Left colon (tissue), 2 donors: ENCODE data around the gene NFKBIE. TPM values are rescaled to one million over a fixed set of nuclear protein-coding genes. Genes with fewer than 3 reads are reported as not detected.
A peak's percentile ranks its signal among the peaks of the same experiment; 100 is the strongest.

ENCODE experiments used
- ATAC-seq: fragments of 200-7000 bp; cut with Tn5 transposase; one replicate; pipeline ENCODE4 v1.9.1; 2020; ENCODE audit warnings: mild to moderate bottlenecking, moderate library complexity
- DNase-seq, 2 donors: peaks; one replicate each; pipeline ENCODE4 v3.0.0-alpha.2; 2020
- intact Hi-C, 2 donors: fragments of 100-400 bp; cut with DNase I in 1 of 2; cut with micrococcal nuclease in 1 of 2; formaldehyde crosslinking; loops; one replicate each; pipeline versions ENCODE4 v1.11.2 to v1.14.0; 2022; cut with DNase I, micrococcal nuclease
- total RNA-seq, 2 donors: library from RNA; stranded (reverse); fragmentation: NEBNext Ultra II Directional; extraction: Animal tissue kit (Norgen Biotek cat#: 25700); gene quantifications; one replicate each; pipeline ENCODE4 v1.2.1, GENCODE V29; 2021
- donor health status: DM: no; HTN: no; CAD: no.
- donor health status: DM: yes; HTN: yes; CAD: no.

NFKBIE gene
- total RNA-seq, 2 donors from 2014 or later: 9.6 to 15.3 TPM

DNA sequence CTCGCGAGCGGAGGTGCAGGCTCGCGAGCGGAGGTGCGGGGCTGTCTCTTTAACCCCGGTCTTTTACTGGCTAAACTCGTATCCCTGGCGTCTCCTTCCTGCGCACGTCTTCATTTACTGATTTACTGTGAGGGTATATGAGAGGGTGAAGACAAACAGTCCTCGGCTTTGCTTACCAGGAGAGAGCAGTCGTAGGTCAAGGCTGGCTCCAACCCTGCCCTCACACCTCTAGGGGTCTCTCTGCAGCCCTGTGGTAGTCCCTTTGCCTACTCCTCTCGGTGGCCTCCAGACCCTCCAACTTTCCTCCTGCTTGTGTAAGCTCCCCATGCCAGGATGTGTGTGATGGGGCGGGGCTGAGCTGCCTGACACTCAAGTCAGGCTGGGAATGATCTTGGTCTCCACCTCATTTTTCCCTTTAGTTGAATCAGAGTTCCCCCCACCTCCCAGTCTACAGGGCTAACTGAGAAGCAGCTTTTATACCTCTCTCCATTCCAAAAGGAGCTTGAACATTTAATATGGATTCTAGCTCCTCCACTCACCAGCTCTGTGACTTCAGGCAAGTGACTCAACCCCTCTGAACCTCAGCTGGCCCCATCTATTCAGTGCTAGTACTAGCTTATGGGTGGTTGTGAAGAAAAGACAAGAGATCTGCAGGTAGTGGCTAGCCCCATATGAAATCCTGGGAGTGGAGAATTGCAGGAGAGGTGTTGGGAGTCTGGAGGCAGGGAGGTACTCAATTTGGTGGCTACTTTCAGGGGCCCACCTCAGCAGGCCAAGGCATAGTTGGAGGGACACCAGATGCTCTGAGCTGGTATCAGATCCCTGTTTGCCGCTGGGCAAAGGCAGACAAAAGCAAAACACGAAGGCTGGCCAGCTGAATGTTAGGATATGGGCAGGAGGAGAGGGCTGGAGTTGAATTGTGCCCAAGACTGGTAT lies 41.1 kb downstream of the NFKBIE start:
- DNase-seq: peak in 1 of 2 donors; percentile 31

GRCh38 chr6:44223319-44224028 lies 41.9 kb downstream of the NFKBIE start, which contains the start of gene SLC29A1:
TSS of gene SLC29A1 (plus strand) at chr6:44223595. CDS start at chr6:44227314, 3,719 bp downstream.
- intact Hi-C loops: no loop called here
- DNase-seq (peak; percentile 78 to 83), ATAC-seq (peak; percentile 24)

More for the DNA sequence above, 41.1 kb downstream of the NFKBIE start:
- intact Hi-C loops: no loop called here
- ATAC-seq: no peak

GRCh38 chr6:44222486-44223318 lies 42.6 kb downstream of the NFKBIE start:
- intact Hi-C loops: no loop called here
- DNase-seq (no peak), ATAC-seq (no peak)

DNA sequence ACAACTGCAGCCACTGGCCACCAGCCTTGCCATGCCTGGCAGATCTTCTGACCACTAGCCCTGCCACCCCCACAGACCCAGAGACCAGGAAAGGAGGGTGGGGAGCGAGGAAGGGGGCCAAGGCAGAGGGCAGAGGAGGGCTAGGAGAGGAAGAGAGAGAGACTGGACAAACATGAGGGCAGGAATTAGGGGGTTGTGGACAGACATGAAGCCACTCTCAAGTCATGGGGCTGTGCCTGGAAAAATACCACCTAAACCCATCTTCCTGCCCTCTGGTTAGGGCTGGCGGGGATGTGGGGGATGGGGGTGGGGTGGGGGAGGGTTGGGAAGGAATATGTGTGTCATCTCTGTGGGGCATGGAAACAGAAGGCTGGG lies 43.4 kb downstream of the NFKBIE start:
- ATAC-seq (no peak), DNase-seq (no peak)
- intact Hi-C loops: no loop called here

DNA sequence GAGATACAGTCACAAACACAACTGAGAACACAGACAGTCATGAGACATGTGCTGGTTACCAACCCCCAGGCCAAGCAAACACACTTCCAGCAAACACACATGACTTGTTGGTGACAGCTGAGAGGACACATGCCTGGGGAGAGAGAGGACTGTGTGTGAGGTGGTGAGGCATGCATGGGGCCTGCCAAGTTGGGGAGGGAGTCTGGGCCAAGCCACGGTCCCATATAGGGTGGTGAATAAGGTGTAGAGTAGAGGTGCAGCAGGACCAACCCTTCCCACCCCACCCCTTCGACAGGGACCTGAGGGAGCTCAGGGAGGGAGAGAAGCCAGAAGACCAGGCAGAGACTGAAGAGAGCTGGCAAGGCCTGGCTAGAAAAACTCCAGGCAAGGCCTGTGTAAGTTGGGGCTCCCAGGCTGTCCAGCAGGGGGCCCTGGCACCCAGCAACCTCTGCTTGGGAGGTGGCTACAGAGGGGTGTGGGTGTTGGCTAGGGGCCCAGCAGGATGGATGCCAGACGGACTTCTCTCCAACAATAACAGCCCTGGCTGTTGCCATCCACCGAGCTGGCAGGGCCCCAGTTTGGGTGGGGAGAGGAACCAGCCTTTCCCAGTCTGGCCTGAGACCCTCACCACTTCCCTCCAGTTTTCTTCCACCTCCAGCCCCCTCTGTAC lies 43.9 kb downstream of the NFKBIE start:
- intact Hi-C loops: no loop called here
- ATAC-seq (peak; percentile 80), DNase-seq (peak; percentile 95 to 97)

- DNase-seq (no peak), ATAC-seq (no peak)
- intact Hi-C loops: no loop called here
Measured at GRCh38 chr6:44220913-44221290, 44.4 kb downstream of the NFKBIE start.

DNA sequence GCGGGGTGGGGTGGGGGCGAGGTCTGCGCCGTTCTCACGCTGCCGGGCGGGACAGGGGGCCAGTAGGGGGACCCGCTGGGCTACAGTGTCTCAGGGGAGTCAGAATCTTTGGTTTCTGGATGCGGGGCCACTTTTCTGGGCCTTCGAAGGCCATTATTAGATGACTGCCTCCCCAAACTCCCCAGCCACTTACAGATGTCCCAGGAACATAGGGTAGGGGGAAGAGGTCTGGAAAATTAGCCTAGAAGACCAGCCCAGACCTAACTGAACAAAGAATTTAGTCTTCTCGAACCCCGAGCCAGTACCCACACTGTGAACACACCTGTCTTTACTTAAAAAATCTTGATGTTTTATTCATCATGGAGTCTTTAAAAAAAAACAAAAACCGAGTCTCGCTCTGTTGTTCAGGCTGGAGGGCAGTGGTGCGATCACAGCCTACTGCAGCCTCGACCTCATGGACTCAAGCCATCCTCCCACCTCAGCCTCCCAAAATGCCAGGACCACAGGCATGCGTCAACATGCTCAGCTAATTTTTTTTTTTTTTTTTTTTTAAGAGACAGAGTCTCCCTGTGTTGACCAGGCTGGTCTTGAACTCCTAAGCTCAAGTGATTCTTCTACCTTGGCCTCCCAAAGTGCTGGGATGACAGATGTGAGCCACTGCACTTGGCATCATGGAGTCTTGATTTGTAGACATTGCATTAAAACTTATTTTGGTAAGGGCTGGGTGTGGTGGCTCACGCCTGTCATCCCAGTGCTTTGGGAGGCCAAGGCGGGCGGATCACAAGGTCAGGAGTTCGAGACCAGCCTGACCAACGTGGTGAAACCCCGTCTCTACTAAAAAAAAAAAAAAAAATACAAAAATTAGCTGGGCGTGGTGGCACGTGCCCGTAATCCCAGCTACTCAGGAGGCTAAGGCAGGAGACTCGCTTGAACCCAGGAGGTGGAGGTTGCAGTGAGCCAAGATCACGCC lies 45.3 kb downstream of the NFKBIE start:
- DNase-seq: no peak
- intact Hi-C loops: no loop called here
- no peak for ATAC-seq

DNA sequence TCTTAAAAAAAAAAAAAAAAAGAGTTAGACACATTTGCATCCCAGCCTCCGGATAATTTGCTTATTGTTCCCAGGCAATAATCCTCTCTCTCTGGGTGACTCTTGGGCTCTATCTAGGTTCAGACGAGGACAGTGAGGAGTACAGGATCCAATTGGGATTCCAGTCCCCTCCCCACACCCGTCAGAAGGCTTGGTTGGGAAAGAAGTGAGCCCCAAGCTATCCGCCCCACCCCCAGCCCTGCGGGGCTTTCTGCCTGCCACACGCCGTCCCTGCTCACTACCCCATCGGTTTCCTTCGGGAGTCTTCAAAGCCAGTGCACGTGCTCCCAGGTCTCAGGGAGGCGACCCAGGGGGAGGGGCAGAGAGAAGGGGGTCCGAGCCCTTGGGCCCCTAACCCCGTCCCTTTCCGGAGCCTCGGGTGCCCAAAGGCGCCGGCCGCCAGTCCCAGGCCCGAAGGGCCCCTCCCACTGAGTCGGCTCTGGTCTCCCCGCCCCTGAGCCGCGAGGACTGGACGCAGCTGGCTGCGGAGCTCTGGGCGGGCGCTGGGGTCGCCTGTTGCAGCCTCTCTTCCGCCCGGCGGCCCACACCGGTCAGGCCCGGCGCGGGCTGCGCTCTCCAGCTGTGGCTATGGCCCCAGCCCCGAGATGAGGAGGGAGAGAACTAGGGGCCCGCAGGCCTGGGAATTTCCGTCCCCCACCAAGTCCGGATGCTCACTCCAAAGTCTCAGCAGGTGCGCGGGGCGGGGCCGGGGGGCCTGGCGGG lies 46.1 kb downstream of the NFKBIE start:
- ATAC-seq (peak; percentile 64), DNase-seq (peak; percentile 83 to 86)
- intact Hi-C loops: no loop called here

DNA sequence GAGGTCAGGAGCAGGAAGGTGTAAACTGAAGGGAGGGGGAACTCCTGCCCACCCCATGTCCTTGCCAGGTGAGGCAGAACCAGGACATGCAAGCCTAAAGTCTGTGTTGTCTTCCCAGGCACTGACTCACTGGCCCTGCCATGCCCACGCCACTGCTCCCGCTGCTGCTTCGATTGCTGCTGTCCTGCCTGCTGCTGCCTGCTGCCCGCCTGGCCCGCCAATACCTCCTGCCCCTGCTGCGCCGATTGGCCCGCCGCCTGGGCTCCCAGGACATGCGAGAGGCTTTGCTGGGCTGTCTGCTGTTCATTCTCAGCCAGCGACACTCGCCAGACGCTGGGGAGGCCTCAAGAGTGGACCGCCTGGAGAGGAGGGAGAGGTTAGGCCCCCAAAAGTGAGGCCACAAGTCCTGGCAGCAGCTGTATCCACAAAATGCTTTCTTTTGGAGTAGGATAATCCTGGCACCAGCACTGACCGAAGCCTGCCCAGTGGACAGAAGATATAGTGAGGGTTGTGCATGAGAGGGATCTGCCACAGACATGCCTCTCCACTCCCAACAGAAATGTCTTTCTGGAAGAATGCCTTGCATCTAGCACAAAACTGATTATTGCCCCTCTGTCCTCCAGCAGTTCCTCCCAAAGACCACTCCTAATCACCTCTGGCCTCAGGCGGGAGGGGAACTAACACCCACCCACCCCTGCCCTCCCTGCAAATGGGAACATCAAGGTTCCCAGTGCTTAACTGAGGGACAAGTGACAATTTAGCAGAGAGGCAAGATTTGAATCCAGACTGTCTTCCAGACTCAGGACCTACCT lies 47.8 kb downstream of the NFKBIE start:
- DNase-seq (peak; percentile 32 to 62), ATAC-seq (no peak)
- intact Hi-C loops: no loop called here

DNA sequence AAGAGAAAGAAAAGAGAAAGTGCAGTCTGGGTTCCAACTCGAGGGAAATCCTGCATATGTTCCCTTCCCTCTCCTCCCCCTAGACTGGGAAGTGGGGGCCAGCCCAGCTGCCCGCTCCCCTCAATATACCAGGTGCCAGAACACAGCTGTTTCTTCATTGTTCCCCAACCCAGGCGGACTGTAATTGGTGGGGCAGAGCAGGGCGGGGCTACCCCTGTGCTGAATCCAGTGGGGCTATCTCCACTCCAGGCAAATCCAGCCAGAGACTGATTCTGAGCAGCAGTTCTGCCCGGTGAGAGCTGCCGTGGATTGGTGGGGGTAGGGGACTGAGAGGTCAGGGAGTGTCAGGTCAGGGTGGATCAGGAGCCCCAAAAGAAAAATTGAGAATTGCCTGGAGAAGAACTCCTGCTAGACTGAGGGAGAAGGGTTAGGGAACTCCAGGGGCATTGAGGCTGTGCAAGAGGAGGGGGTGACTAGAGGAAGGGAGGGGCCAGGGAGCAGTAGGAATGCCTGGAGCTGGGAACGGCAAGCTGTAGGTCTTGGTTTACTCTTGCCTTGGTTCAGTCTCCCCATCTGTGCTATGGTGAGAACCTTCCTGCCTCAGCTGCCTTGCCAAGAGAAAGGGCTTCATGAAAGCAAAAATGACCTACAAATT lies 48.5 kb downstream of the NFKBIE start, which contains the start of gene MYMX:
MYMX (plus strand) TSS at position 250 of the 655 bp plus-strand sequence. CDS start 546 bp downstream, outside the sequence.
- DNase-seq (no peak), ATAC-seq (no peak)
- intact Hi-C loops: no loop called here

DNA sequence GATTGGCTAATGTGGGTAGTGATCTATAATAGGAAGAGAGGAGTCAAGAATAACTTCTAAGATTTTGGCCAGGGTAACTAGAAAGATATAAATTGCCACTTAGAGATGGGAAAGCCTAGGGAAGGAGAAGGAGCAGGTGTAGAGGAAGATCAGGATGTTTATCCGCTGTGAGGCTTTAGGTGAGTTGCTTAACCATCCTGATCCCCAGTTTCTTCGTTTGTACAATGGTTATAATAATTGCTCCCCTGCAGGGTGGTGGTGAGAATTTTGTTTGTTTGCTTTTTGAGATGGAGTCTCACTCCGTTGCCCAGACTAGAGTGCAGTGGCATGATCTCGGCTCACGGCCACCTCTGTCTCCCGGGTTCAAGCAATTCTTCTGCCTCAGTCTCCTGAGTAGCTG lies 51.0 kb downstream of the NFKBIE start:
- intact Hi-C loops: no loop called here
- DNase-seq (no peak), ATAC-seq (no peak)

- DNase-seq (no peak), ATAC-seq (no peak)
- intact Hi-C loops: no loop called here
Measured at GRCh38 chr6:44211284-44211683, 54.1 kb downstream of the NFKBIE start.
